HG02970 (cell line): ENCODE measurements around the gene CLEC14A.

ENCODE experiments used
- ATAC-seq: cut with Tn5 transposase; IDR thresholded peaks from one replicate; pipeline ENCODE4 v1.9.1; 2021; ENCODE audit warnings: mild to moderate bottlenecking, moderate library complexity, moderate number of reproducible peaks; ENCODE audit not compliant: unreplicated experiment, low FRiP score

The CLEC14A gene, protein sequence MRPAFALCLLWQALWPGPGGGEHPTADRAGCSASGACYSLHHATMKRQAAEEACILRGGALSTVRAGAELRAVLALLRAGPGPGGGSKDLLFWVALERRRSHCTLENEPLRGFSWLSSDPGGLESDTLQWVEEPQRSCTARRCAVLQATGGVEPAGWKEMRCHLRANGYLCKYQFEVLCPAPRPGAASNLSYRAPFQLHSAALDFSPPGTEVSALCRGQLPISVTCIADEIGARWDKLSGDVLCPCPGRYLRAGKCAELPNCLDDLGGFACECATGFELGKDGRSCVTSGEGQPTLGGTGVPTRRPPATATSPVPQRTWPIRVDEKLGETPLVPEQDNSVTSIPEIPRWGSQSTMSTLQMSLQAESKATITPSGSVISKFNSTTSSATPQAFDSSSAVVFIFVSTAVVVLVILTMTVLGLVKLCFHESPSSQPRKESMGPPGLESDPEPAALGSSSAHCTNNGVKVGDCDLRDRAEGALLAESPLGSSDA

DNA sequence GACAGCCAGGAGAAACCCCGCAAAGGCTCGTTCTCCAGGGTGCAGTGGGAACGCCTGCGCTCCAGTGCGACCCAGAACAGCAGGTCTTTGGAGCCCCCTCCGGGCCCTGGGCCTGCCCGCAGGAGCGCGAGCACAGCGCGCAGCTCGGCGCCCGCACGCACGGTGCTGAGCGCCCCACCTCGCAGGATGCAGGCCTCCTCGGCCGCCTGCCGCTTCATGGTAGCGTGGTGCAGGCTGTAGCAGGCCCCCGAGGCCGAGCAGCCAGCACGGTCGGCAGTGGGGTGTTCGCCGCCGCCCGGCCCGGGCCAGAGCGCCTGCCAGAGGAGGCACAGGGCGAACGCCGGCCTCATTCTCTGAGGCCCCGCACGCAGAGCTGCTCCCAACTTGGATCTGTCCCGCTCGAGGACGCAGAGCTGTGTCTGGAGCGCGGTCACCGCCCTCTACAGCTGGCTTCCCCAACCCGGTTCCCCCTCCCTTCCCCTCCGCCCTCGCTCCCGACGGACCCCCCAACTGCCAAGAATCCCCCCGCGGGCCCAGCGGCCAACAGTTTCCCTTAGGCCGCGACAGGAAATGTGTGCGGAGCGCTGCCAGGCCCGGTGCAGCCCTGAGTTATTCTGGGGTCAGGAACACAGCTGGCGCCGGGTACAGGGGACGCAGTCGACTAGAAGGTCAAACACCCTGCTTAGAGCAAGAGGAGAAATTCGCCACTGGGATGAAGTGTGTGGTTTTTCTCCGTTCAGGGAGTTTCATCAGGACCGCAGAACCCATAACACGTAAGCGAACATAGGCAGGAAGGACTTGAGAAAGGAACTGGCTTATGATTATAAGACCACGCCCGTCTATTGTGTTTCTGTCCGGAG, at the start of gene CLEC14A:
CLEC14A (minus strand) TSS at position 421 of the 860 bp plus-strand sequence; CDS start at position 350, 71 bp downstream.
- no peak for ATAC-seq

DNA sequence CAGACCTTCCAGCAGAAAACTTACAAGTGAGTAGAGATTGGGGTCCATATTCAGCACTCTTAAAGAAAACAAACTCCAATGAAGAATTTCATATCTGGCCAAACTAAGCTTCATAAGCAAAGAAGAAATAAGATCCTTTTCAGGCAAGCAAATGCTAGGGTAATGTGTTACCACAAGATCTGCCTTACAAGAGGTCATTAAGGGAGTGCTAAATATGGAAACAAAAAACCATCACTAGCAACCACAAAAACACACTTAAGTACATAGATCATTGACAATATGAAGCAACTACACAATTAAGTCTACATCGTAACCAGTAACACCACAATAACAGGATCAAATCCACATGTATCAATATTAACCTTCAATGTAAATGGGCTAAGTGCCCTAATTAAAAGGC, 47.1 kb upstream of the CLEC14A start:
- no peak for ATAC-seq

DNA sequence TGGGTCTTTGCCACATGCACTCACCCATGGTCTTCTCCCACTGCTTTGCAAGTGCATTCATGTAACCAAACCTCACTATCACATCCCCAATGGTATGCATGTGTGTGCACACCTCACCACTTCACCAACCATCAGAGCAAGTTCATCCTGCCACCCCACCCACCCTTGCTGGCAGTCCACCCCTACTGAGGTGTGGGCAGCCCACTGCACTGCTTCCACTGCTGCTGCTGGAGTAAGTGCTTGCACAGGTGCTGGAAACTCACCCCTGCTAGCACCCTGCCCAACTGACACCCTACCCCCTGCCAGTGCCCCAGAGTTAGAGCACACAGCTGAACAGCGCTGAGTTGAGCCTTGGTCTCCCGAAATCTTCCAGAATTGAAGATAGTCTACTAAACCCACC, 46.1 kb upstream of the CLEC14A start:
- no peak for ATAC-seq

DNA sequence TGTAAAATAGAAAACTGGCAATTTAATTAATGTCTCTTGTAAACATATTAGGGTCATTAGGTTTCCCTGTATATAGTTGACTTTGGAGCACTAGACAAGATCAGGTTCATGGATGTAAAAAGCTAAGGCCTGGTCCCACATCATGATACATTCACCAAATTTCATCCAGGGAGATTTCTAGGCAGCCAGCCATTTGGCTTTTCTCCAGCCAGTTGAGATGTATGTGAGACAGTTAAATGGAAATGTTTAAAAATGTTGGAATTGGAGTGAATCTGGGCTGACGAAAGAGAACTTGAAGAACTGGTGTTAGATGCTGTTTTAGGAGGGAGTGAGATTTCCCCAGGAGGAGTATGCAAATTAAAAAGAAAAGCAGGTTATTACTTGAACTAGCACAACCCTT, 41.8 kb upstream of the CLEC14A start:
- no peak for ATAC-seq

DNA sequence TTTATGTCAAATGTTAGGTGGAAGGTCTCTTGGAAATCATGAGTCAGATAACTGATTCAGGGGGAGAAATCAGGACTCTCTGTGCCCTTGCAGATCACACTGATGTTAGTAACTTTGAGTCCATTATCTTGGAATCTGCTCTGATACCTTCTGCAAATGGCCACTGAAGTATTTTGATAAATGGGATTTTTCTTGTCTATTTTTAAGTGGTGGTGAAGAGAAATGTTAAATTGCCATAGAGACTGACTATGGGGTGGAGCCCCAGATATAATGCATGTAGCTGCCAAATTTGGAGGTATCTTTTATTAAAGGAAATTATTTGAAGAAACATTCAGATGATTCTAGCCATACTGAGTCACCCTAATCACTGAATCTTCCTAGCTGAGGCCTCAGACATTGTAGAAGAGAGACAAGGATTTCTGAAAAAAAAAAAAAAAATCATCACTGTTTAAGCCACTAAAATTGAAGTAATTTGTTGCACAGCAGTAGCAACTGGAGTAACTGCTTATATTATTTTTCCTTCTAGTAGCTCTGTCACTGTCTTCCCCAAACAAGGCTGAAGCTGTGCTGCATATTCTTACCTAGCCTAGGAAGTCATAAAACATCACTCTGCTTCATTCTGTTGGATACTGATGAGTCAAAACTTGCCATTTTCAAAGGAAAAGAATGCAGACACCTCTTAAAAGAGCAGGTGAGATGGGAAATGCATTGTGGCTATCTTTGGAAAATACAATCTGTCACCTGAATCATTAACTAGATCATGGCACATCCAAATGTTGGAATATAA, 36.0 kb upstream of the CLEC14A start:
- no peak for ATAC-seq

DNA sequence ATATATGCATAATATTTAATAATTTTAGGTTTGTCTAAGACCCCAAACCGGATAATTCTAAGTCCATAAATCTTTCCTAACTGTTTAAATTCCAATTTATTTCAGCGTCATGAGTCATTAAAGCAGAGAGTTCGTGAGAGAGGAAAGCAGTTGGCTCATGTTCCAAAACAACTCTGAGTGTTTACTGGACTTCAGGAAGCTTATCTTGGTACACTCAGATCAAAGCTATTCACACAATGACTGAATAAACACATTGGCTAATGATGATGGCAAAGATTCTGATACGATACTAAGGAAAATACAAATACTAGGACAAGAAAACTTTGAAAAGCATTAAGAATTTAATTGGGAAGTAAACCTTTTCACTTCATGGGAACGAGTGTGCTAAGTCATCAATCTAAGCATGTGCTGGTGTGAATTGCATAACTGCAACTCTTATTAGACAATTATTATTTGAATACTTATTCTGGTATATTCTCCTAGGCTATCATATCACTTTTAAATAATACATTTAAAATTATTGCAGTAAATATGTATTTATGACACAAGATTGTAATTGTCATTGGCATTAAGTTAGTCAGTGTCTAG, 34.8 kb upstream of the CLEC14A start:
- no peak for ATAC-seq

DNA sequence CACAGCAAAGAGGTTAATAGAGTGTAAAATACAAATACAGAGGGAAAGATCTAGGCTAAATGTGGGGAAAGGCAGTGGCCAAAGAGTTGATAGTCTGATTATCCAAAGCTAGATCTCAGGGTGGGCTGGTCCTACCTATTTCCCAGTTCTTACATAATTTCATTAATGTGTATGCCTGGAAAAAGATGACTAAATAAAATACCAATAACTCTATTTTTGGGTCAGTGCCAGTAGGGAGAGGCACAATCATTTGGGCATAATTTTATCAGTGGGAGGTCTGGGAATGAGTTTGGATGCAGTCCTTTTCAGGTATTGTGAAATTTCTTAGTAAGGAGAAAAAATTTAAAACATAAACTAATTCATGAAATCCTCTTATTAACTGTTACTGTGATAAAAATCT, 30.6 kb upstream of the CLEC14A start:
- ATAC-seq, result no peak

DNA sequence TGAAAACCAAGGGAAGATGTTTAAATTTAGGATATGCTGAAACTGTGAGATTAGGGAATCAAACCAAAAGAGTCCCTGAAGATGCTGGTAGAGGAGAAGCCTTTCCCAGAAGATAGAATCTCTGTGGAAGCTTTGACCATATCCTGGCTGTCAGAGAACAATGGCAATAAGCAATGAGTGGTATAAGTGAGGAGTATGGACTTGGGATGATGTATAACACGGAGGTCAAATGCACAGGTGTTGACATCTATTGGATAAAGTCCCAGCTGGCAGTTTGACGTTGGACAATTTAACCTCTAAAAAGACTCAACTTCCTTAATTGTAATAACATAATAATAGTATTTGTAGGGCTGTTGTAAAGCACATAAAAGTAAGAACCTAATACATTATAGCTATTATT, 30.1 kb upstream of the CLEC14A start:
- ATAC-seq, result no peak

DNA sequence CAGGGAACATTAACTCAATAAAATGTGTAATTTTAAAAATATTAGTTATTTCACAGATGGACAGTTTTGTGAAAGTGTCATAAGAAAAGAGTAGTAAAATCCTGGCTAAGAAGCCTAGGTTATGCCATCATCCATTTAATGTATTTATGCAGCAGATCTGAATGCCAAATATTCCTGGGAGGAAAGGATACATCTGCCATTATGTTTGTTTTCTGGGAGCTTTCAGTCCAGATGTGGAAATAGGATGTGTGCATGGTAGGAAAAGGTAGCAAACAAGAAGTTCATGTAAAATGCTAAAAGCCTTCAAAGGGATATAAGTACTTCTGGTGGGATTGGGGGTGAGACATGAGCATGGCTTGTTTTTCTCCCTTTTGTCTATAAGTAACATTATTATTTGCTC, 27.0 kb upstream of the CLEC14A start:
- no peak for ATAC-seq

DNA sequence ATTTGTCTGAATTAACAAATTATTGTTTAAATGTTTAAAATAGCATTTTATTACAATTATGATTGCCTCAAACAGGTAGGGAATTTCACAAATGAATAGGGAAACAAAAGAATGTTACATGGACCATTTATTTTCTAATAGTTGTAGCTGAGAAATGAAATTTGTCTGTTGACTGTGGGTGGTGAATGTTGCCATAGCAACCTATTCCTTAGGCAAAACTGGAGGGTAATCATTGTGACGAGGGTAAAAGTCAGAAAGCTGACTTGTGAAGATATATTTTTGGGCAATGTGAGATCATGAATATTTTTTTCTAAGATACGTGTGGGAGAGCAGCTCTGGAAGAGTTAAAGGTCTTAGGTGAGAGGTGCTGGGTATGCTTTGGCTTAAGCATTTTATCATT, 24.2 kb upstream of the CLEC14A start:
- ATAC-seq, result no peak

DNA sequence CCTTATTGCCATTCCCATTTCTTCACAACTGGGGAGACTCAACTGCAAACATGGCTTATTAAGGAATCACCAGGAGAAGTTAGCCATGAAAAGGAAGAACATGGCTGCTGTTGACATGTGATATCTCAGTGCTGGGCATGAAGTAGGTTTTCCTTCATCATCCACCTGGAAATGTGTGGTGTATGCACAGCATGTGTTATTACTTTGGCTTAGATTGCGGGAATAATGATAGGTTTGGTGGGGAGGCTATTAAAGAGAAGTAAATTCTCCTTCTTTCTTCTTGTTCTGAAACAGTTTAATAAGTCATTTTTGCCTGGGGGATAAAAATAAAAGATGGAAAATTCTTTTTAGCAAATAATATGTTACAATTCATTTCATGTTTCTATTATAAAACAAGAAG, 23.7 kb upstream of the CLEC14A start:
- no peak for ATAC-seq

DNA sequence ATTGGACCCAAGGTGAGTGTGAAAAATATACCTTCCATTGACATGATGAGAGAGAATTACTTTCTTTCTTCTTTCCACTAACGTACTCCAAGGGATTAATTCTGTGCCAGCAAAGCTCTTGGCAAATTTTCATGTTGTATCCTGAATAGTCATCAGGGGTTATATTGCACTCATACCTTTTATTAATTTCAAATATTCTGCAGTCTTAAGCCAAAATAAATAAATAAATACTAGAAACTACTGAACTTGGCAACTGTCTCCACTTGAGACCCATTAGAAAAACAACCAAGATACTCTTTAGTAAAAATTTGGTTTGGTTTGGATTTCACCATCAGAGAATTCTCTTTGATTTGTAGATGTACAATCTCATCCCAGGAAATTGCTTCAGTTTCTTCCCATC, 22.1 kb upstream of the CLEC14A start:
- no peak for ATAC-seq

DNA sequence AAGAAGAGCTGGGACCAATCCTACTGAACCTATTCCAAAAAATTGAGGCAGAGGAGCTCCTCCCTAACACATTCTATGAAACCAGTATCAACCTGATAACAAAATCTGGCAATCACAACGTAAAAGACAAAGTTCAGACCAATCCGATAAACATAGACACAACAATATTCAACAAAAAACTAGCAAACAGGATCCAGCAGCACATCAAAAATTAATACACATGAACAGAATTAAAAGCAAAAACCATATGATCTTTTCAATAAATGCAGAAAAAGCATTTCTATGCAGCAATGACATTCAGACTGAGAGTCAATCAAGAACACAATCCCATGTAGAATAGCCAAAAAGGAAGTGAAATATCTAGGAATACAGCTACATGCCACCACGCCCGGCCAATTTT, 7.0 kb upstream of the CLEC14A start:
- ATAC-seq, result no peak

DNA sequence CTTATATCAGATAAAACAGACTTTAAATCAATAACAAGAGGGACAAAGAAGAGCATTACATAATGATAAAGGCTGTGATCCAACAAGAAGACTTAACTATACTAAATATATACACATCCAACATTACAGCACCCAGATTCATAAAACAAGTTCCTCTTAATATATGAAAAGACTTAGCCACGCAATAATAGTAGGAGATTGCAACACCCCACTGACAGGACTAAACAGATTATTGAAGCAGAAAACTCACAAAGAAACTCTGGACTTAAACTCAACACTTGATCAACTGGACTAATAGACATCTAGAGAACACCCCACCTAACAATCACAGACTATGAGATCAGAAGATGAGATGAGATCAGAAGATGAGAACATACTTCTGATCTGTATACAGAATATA, 5.7 kb upstream of the CLEC14A start:
- ATAC-seq, result no peak

DNA sequence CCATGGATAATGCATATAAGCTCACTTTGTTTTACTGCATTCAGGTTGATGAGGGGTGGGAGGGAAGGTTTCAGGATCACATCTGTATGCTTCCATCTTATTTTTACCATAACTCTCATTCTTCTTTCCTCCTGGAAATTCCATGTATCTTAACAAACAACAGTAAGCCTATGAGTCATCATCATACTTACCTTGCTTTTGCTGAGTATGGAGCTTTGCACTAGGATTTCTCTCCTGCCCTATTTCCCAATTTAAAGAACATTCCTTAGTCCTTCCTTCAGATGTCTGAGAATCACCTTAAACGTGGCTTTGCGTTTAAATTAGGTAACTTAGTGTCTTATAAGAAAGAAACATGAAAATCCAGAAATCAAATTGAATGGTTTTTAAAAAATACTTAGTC, 1.6 kb upstream of the CLEC14A start:
- ATAC-seq, result no peak

DNA sequence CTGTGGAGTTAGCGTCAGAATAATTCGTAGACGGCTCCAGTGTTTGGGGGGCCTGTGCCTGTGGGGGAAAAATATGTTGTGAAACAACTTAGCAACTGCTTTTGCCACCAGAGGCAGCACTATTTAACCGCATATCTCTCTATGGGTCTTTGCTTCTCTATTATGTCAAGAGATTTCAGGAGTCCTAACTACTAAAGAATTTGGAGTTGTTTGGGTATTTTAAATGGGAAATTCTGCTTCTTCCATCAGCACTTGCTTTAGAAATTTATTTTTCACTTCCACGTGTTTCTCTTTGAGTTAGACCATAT, 594 bp upstream of the CLEC14A start:
- no peak for ATAC-seq

DNA sequence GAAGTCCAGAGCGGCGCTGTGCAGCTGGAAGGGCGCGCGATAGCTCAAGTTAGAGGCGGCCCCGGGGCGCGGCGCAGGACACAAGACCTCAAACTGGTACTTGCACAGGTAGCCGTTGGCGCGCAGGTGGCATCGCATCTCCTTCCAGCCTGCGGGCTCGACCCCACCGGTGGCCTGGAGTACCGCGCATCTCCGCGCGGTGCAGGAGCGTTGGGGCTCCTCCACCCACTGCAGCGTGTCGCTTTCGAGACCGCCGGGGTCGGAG, 553 bp downstream of the CLEC14A start:
- no peak for ATAC-seq

DNA sequence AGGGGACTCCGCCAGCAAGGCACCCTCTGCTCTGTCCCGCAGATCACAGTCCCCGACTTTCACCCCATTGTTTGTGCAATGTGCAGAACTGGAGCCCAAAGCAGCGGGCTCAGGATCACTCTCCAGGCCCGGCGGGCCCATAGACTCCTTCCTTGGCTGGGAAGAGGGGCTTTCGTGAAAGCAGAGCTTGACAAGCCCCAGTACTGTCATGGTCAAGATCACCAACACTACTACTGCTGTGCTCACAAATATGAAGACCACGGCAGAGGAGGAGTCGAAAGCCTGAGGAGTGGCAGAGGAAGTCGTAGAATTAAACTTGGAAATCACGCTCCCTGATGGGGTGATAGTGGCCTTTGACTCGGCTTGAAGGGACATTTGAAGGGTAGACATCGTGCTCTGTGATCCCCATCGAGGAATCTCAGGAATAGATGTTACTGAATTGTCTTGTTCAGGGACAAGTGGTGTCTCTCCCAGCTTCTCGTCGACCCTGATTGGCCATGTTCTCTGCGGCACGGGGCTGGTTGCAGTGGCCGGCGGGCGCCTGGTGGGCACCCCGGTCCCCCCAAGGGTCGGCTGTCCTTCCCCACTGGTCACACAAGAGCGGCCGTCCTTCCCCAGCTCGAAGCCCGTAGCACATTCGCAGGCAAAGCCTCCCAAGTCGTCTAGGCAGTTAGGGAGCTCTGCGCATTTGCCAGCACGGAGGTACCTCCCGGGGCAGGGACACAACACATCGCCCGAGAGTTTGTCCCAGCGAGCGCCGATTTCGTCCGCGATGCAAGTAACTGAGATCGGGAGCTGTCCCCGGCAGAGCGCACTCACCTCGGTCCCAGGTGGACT, 1.1 kb downstream of the CLEC14A start:
- no peak for ATAC-seq

DNA sequence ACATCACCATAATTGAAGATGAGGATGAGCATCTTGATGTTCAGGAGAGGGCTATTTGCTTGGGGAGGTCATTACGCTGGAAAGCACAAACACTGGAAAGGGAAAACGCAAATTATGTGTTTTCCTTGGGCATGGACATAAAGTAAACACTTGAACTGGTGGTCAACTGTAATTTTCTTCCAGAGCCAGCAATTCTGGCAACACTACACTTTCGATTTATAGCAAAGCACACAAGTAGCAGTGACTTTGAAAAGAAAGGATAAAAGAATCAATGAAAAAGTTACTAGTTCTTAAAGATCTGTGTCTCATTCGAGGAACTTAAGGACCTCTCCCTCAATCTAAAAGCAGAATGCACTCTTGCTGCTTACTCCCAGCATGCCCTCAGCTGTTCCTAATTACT, 2.2 kb downstream of the CLEC14A start:
- ATAC-seq, result no peak

DNA sequence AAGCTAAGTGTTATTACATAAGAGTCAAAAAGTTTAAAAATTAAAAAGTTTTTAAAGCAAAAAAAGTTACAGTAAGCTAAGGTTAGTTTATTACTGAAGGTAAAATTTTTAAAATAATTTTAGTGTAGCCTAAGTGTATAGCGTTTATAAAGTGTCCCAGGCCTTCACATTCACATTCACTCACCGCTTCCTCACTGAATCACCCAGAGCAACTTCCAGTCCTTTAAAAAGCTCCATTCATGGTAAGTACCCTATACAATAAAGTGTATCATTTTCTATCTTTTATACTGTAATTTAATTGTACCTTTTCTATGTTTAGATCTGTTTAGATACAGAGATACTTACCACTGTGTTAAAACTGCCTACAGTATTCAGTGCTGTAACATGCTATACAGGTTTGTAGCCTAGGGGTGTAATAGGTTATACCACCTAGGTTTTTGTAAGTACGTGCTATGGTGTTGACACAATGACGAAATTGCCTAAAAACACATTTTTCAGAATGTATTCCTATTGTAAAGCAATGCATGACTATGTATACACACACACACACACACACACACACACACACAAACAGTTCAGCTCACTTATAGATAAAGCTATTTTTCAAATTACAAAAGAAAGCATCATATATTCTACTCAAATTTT, 3.7 kb downstream of the CLEC14A start:
- ATAC-seq, result no peak
